GM19438 (cell line): Measurements from ENCODE around the gene COA3.

Source experiments
- ATAC-seq: cut with Tn5 transposase; IDR thresholded peaks from one replicate; pipeline ENCODE4 v1.9.1; 2021; ENCODE audit warnings: low read depth; ENCODE audit not compliant: unreplicated experiment

The COA3 gene

DNA sequence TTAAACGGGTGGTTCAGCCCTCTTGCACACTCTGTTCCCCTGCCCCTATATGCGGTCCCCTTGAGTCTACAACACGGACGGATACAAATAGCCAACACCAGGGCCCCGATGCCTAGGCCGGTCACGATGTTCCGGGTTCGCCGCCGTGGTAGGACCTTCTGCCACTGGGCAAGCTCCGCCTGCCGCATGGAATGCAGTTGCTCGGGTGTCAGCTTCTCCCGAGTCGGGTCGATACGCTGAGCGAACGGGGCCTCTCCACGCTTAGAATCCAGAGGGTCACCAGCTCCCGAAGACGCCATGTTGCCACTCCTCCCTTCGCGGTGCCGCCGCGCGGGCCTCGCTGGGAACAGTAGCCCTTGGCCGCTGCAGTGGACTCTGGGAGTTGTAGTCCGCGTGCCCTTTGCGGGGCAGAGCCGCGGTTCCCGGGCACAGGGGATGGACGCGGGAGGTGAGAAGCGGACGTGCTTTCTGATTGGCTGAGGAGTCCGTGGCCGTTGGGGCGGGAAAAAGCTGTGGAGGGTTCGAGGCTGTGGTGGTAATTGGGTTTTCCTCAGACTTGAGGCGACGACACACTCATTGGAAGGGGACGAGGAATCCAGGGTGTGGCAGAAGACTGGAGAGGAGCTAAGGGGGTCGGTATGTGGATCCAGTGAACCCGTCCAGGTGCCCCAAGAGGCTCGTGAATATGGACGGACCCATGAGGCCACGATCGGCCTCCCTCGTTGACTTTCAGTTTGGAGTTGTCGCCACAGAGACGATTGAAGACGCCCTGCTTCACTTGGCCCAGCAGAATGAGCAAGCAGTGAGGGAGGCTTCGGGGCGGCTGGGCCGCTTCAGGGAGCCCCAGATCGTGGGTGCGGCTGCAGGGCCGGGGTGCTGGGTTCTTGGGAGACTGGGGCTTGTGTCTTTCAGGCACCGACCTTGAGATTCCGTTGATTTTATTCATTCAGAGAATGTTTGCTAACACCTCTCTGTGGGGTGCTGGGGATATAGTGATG is at the start of gene COA3, which contains the start of gene CNTD1:
Gene COA3, minus strand, starts transcription at position 322 of the 998 bp plus-strand sequence. Its CDS starts 23 bp downstream, at position 299.
Gene CNTD1, plus strand, starts transcription at position 479 of the 998 bp plus-strand sequence. Its CDS starts 207 bp downstream, at position 686.
- peak; percentile 74 for ATAC-seq

- ATAC-seq: no peak
Observed at GRCh38 chr17:42848093-42848492, 49.6 kb upstream of the COA3 start.

- no peak for ATAC-seq
Observed at GRCh38 chr17:42846594-42847280, 48.2 kb upstream of the COA3 start.

DNA sequence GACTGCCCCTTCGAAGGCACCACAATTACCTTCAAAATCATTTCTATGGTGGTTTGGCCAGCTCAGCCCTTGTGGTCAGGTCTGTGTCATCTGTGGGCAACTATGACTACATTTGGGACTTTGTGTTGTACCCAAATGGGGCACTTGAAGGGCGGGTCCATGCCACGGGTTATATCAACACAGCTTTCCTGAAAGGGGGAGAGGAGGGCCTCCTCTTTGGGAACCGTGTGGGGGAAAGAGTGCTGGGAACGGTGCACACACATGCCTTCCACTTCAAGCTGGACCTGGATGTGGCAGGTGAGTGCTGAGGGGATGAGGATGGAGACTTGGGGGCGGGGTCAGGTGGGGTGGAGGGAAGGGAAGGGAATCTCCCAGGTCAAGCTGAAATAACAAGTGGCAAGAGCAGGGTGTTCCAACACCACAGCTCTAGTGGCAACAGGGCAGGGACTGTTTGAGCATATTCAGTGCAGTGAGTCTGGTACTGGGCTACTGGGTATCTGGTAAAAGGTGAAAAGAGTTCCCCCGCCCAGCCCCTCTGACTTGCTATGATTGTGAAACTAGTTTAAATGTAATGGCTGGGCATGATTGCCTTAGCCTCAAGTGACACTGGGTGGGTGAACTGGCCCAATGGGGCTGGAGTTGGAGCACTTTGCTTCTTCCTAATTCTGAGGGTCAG is 47.6 kb upstream of the COA3 start:
- ATAC-seq: no peak

GRCh38 chr17:42845556-42845917 is 47.0 kb upstream of the COA3 start:
- no peak for ATAC-seq

DNA sequence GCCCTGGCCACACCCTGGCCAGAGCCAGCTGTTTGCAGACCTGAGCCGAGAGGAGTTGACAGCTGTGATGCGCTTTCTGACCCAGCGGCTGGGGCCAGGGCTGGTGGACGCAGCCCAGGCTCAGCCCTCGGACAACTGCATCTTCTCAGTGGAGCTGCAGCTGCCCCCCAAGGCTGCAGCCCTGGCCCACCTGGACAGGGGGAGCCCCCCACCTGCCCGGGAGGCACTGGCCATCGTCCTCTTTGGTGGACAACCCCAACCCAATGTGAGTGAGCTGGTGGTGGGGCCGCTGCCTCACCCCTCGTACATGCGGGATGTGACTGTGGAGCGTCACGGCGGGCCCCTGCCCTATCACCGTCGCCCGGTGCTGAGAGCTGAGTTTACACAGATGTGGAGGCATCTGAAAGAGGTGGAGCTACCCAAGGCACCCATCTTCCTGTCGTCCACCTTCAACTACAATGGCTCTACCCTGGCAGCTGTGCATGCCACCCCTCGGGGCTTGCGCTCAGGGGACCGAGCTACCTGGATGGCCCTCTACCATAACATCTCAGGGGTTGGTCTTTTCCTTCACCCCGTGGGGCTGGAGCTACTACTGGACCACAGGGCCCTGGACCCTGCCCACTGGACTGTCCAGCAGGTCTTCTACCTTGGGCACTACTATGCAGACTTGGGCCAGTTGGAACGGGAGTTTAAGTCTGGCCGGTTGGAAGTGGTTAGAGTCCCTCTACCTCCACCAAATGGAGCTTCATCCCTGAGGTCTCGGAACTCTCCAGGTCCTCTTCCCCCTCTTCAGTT is 46.5 kb upstream of the COA3 start:
- ATAC-seq: no peak

DNA sequence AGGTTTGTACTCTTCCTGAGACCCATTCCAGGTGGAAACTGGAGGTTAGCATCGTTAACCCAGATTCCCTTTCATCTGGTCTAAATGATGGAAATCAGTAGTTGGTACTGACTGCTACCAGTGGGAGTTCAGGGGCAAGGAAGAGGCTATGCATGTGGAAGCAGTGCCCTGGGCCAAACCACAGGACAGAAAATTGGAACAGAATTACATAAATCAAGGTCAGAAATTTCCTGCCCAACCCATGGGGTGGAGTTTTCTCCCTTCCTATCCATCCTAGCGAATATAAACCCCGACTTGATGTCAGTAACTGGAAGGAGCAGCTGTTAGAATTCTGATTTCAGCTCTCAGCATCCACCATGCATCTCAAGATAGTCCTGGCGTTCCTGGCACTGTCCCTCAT is 45.8 kb upstream of the COA3 start, which contains the start of gene AOC2:
Gene AOC2, plus strand, starts transcription at position 310 of the 400 bp plus-strand sequence. Its CDS starts 47 bp downstream, at position 357.
- ATAC-seq: no peak

- ATAC-seq: no peak
Observed at GRCh38 chr17:42843358-42843934, 44.9 kb upstream of the COA3 start.

GRCh38 chr17:42841975-42842685 is 43.6 kb upstream of the COA3 start:
- ATAC-seq: no peak

DNA sequence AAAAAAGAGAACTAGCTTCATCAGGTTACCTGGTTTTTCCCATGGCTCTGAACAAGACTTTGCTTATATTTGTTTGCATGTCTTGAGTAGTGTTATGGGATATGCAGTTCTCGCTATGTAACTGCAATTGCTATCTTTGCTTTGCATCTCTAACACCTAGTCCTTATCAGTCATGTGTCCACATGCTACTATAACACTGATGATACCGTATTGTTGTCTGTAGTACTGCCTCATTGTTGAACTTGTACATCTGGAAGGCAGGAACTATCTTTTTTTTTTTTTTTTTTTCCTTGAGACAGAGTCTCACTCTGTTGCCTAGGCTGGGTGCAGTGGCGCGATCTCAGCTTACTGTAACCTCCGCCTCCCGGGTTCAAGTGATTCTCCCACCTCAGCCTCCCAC is 37.2 kb upstream of the COA3 start:
- no peak for ATAC-seq

GRCh38 chr17:42833767-42834422 is 35.4 kb upstream of the COA3 start:
- peak; percentile 28 for ATAC-seq

- peak; percentile 80 for ATAC-seq
Observed at GRCh38 chr17:42832934-42833766, 34.6 kb upstream of the COA3 start, which contains the start of gene PSME3. TSS of gene PSME3 (plus strand) at chr17:42833397. CDS start at chr17:42833632, 235 bp downstream.

DNA sequence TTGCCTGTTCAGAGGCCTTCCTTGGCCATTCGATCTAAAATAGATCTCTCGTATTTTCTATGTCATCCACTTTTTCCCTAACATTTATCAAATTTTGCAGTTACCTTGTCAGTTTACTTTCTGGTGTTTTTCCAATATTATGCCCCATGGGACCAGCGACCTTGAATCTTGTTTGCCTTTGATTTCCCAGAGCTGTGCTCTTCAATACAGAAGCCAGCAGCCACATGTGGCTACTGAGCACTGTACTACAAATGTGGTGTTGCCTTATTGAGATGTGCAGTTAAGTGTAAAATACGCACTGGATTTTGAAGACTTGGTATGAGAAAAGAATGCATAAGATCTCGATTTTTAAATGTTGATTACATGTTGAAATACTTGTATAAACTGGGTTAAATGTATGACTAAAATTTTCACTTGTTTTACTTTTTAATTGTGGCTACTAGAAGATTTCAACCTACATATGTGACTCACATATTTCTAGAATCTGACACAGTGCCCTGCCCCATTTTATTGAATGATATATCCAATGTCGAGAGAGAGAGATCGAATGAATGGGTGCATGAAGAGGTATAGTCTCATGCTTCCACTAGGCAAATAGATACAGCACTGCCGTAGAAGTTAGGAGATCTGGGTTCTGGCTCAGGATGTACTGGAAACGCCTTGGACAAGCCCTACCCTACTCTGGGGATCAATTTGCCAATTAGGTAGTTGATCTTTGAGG is 33.9 kb upstream of the COA3 start:
- ATAC-seq: peak; percentile 5

DNA sequence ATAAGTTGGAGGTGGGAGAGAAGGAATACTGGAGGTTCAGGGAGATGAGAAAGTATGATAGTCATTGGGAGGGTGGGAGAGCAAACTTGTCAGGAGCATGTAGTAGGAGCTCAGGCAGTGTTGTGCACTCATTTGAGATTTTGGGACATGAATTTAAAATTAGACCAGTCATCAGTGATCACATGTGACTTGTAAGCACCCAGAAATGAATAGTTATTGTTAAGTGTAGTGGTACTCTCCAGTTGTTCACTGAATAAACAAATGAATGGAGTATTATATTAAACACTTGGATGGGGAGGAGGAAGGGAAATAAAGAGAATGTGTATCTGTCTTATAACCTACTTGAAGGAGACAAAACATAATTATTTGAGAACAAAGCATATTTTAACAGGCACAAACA is 32.5 kb upstream of the COA3 start:
- ATAC-seq: no peak

DNA sequence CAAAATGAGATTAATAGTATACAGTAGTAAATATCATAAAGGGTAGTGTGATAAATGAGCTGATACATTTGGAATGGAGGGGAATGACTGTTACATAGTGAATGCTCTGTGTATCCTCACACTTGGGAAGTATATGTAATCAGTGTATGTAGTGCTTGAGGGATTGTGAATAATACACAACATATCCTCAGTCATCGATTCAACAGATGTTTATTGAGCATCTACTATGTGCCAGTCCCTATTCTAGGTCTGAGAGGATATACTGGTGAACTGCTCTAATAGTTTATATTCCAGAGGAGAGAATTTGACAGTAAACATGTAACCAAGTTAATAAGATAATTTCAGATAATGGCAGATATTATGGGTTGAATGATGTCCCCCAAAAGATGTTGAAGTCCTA is 29.0 kb upstream of the COA3 start:
- no peak for ATAC-seq

DNA sequence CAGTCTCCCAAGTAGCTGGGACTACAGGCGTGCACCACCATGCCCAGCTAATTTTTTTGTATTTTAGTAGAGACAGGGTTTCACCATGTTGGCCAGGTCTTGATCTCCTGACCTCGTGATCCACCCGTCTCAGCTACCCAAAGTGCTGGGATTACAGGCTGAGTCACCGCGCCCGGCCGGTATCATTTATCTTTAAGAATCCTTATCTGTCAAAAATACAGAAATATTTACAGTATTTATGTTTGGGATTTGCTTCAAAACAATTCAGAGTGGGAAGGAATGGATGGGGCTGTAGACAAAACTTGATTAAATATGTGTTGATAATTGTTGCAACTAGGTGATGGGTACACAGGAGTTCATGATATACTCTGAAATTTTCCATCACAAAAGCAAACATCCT is 22.7 kb upstream of the COA3 start:
- ATAC-seq: no peak

- no peak for ATAC-seq
Observed at GRCh38 chr17:42819939-42820535, 21.5 kb upstream of the COA3 start.
